IMR-90 (cell line): Measurements from ENCODE around the gene PLPP3. TPM values are rescaled to one million over a fixed set of nuclear protein-coding genes. Genes with fewer than 3 reads are reported as not detected.

Experiments used
- ATAC-seq: fragments of 200-7000 bp; cut with Tn5 transposase; 2 replicates; pipeline ENCODE4 v1.9.1; 2020; ENCODE audit warnings: low read depth, mild to moderate bottlenecking, moderate library complexity
- BruUV-seq: library from RNA; stranded (reverse); fragments of 400-500 nt; replicated peaks from 2 replicates; lab custom pipeline; 2021; lab: Mats Ljungman, UMichigan
- CTCF ChIA-PET: fragments of 300-600 bp; formaldehyde crosslinking; extraction: SDS; loops from one replicate; lab custom pipeline; 2021; ENCODE audit warnings: antibody characterized with exemption; lab: Yijun Ruan, JAX
- POLR2A ChIA-PET: fragments of 300-600 bp; sonication (Branson Sonifier 250); formaldehyde crosslinking; loops from one replicate; lab custom pipeline; 2022; ENCODE audit warnings: antibody characterized with exemption; ENCODE audit not compliant: unreplicated experiment; lab: Charles Lee
- DNase-seq: peaks from one replicate; pipeline ENCODE4 v3.0.0; 2013
- H2AFZ ChIP-seq: replicated peaks from 2 replicates; pipeline ENCODE3; 2013; ENCODE audit warnings: low read length, mild to moderate bottlenecking; ENCODE audit not compliant: poor library complexity
- H2AK5ac ChIP-seq: 2 replicates; pipeline ENCODE4 v1.6.1; 2013; ENCODE audit warnings: low read depth, low read length, inconsistent platforms
- H2AK9ac ChIP-seq: replicated peaks from 2 replicates; pipeline ENCODE3; 2013; ENCODE audit warnings: mild to moderate bottlenecking, low read depth, low read length, moderate library complexity; ENCODE audit not compliant: poor library complexity
- H2BK120ac ChIP-seq: 2 replicates; pipeline ENCODE4 v1.6.1; 2013; ENCODE audit warnings: low read depth, low read length, inconsistent platforms
- H2BK15ac ChIP-seq: 3 replicates; pipeline ENCODE4 v1.6.1; 2013; ENCODE audit warnings: low read depth, low read length, inconsistent platforms
- H2BK20ac ChIP-seq: 2 replicates; pipeline ENCODE4 v1.6.1; 2013; ENCODE audit warnings: low read depth, mild to moderate bottlenecking, inconsistent platforms, low read length, moderate library complexity
- H2BK5ac ChIP-seq: 2 replicates; pipeline ENCODE4 v1.6.1; 2013; ENCODE audit warnings: mild to moderate bottlenecking, low read depth, low read length, inconsistent platforms; ENCODE audit not compliant: poor library complexity, severe bottlenecking
- H3K14ac ChIP-seq: replicated peaks from 2 replicates; pipeline ENCODE4 v1.6.1; 2013; ENCODE audit warnings: low read depth, low read length, inconsistent platforms
- H3K18ac ChIP-seq: 2 replicates; pipeline ENCODE4 v1.6.1; 2013; ENCODE audit warnings: low read depth, low read length, control low read depth
- H3K23ac ChIP-seq: 2 replicates; pipeline ENCODE4 v1.6.1; 2013; ENCODE audit warnings: low read depth, low read length, inconsistent platforms
- H3K27ac ChIP-seq: 2 replicates; pipeline ENCODE4 v1.5.1; 2013; ENCODE audit warnings: mild to moderate bottlenecking, control low read depth, low read length; ENCODE audit not compliant: insufficient read depth
- H3K27me3 ChIP-seq: 2 replicates; pipeline ENCODE4 v1.6.1; 2013; ENCODE audit warnings: low read length; ENCODE audit not compliant: control insufficient read depth, insufficient read depth
- H3K36me3 ChIP-seq: 2 replicates; pipeline ENCODE4 v1.6.1; 2013; ENCODE audit warnings: low read length, mixed read lengths; ENCODE audit not compliant: control insufficient read depth, insufficient read depth
- H3K4ac ChIP-seq: 2 replicates; pipeline ENCODE4 v1.6.1; 2013; ENCODE audit warnings: low read depth, low read length, inconsistent platforms
- H3K4me1 ChIP-seq: 2 replicates; pipeline ENCODE4 v1.6.1; 2013; ENCODE audit warnings: low read length, mixed read lengths; ENCODE audit not compliant: control insufficient read depth, insufficient read depth
- H3K4me2 ChIP-seq: 2 replicates; pipeline ENCODE4 v1.6.1; 2013; ENCODE audit warnings: low read depth, mild to moderate bottlenecking, control low read depth, low read length, moderate library complexity
- H3K4me3 ChIP-seq: 2 replicates; pipeline ENCODE4 v1.5.1; 2013; ENCODE audit warnings: low read depth, mild to moderate bottlenecking, control low read depth, low read length, moderate library complexity; ENCODE audit not compliant: insufficient read depth
- H3K56ac ChIP-seq: 2 replicates; pipeline ENCODE4 v1.6.1; 2013; ENCODE audit warnings: low read length, inconsistent platforms; ENCODE audit not compliant: insufficient read depth; ENCODE audit errors: extremely low read depth
- H3K79me1 ChIP-seq, 2 experiments: 2 replicates each; pipeline ENCODE4 v1.6.1; 2013; ENCODE audit warnings: low read length in 2 of 2, inconsistent platforms in 1 of 2, low read depth in 1 of 2
- H3K9ac ChIP-seq: 2 replicates; pipeline ENCODE4 v1.6.1; 2013; ENCODE audit warnings: low read depth, low read length, control low read depth
- H3K9me1 ChIP-seq: 2 replicates; pipeline ENCODE4 v1.6.1; 2013; ENCODE audit warnings: low read length, inconsistent platforms; ENCODE audit not compliant: insufficient read depth
- H3K9me3 ChIP-seq: 2 replicates; pipeline ENCODE4 v1.6.1; 2013; ENCODE audit warnings: low read length; ENCODE audit not compliant: control insufficient read depth, insufficient read depth
- H4K20me1 ChIP-seq: 2 replicates; pipeline ENCODE4 v1.6.1; 2013; ENCODE audit warnings: low read length, inconsistent platforms; ENCODE audit not compliant: insufficient read depth
- H4K5ac ChIP-seq: 2 replicates; pipeline ENCODE4 v1.6.1; 2013; ENCODE audit warnings: mild to moderate bottlenecking, low read depth, low read length, control low read depth
- H4K8ac ChIP-seq, 2 experiments: 2 replicates each; pipeline ENCODE4 v1.6.1; 2013; ENCODE audit warnings: low read depth in 2 of 2, low read length in 2 of 2, control low read depth in 1 of 2, inconsistent platforms in 1 of 2
- H4K91ac ChIP-seq: 2 replicates; pipeline ENCODE4 v1.6.1; 2013; ENCODE audit warnings: low read depth, low read length, inconsistent platforms; ENCODE audit not compliant: insufficient read depth
- BHLHE40 ChIP-seq: fragments of 150-350 bp; IDR thresholded peaks from 2 replicates; pipeline ENCODE4 v1.6.1; 2016; ENCODE audit warnings: mild to moderate bottlenecking, low read depth, low read length
- CEBPB ChIP-seq: IDR thresholded peaks from 2 replicates; pipeline ENCODE4 v1.6.1; 2012; ENCODE audit warnings: low read depth, low read length, improper control_type of control experiment
- CHD1 ChIP-seq: IDR thresholded peaks from 2 replicates; pipeline ENCODE4 v1.6.1; 2012; ENCODE audit warnings: low read depth, low read length, improper control_type of control experiment
- FOS ChIP-seq: fragments of 150-350 bp; IDR thresholded peaks from 2 replicates; pipeline ENCODE4 v1.6.1; 2016; ENCODE audit warnings: low read depth, low read length
- MAFK ChIP-seq: IDR thresholded peaks from 2 replicates; pipeline ENCODE4 v1.6.1; 2012; ENCODE audit warnings: low read depth, low read length, improper control_type of control experiment
- MAZ ChIP-seq: IDR thresholded peaks from 2 replicates; pipeline ENCODE4 v1.6.1; 2012; ENCODE audit warnings: low read depth, mild to moderate bottlenecking, low read length, improper control_type of control experiment, moderate library complexity, borderline replicate concordance
- MXI1 ChIP-seq: IDR thresholded peaks from 2 replicates; pipeline ENCODE4 v1.6.1; 2012; ENCODE audit warnings: low read depth, mild to moderate bottlenecking, low read length, moderate library complexity, borderline replicate concordance
- NFE2L2 ChIP-seq: fragments of 150-350 bp; IDR thresholded peaks from 2 replicates; pipeline ENCODE4 v1.6.1; 2016; ENCODE audit warnings: low read depth, mild to moderate bottlenecking, low read length
- POLR2A ChIP-seq: IDR thresholded peaks from 2 replicates; pipeline ENCODE4 v1.6.1; 2012; ENCODE audit warnings: mild to moderate bottlenecking, low read depth, low read length
- RAD21 ChIP-seq: IDR thresholded peaks from 2 replicates; pipeline ENCODE4 v1.6.1; 2012; ENCODE audit warnings: low read length, improper control_type of control experiment
- SMC3 ChIP-seq: fragments of 150-350 bp; IDR thresholded peaks from 2 replicates; pipeline ENCODE4 v1.6.1; 2016; ENCODE audit warnings: low read depth, mild to moderate bottlenecking, antibody characterized with exemption, low read length, moderate library complexity
- WGBS, 2 experiments: methylation state at CpG; one replicate each; pipeline versions ENCODE4 v1.1.5 to v1.1.7; 2013; ENCODE audit warnings: missing lambda C conversion rate in 2 of 2; ENCODE audit not compliant: insufficient read length in 1 of 2; ENCODE audit errors: extremely low coverage in 2 of 2; 5-methylcytosine and 5-hydroxymethylcytosine counted together
- dilution Hi-C: fragments of 300-500 bp; cut with HindIII; formaldehyde crosslinking; loops from one replicate; pipeline ENCODE4 v1.14.3; 2018; ENCODE audit warnings: low sequenced_read_pairs; ENCODE audit not compliant: unreplicated experiment
- in situ Hi-C: fragments of 300-500 bp; cut with MboI; formaldehyde crosslinking; loops from 3 replicates; pipeline ENCODE4 v1.14.3; 2019; ENCODE audit warnings: low sequenced_read_pairs, inconsistent platforms, mixed read lengths
- intact Hi-C: fragments of 100-400 bp; cut with micrococcal nuclease; formaldehyde crosslinking; loops from 2 replicates; pipeline ENCODE4 v1.10.0; 2022
- polyA plus RNA-seq, 3 experiments: library from polyadenylated mRNA; depleted of rRNA; stranded (reverse); fragments of >200 nt; gene quantifications; 2 replicates each; pipeline ENCODE4 v1.2.3, GENCODE V29; 2012; ENCODE audit warnings: low replicate concordance in 1 of 3
- total RNA-seq: library from RNA; depleted of rRNA; stranded (reverse); fragments of >200 nt; gene quantifications from 2 replicates; pipeline ENCODE4 v1.2.3, GENCODE V29; 2012
- TF ChIP-seq, protein P1 (sequence below): fragments of 150-350 bp; IDR thresholded peaks from 2 replicates; pipeline ENCODE4 v1.6.1; 2016; ENCODE audit warnings: low read depth, mild to moderate bottlenecking, low read length, moderate library complexity, borderline replicate concordance
- TF ChIP-seq, protein P2 (sequence below): conservative IDR thresholded peaks from 2 replicates; pipeline ENCODE4 v1.5.1; 2012; ENCODE audit warnings: mild to moderate bottlenecking, low read depth, low read length, improper control_type of control experiment
- TF ChIP-seq, protein P3 (sequence below): fragments of 150-350 bp; IDR thresholded peaks from 2 replicates; pipeline ENCODE4 v1.6.1; 2017; ENCODE audit warnings: mild to moderate bottlenecking, antibody characterized with exemption, low read length, low read depth

Gene PLPP3
- total and polyA plus RNA-seq, 2 of the 4 experiments (the other 2 are of a cell fraction) = 49.9 to 56.6 TPM

DNA sequence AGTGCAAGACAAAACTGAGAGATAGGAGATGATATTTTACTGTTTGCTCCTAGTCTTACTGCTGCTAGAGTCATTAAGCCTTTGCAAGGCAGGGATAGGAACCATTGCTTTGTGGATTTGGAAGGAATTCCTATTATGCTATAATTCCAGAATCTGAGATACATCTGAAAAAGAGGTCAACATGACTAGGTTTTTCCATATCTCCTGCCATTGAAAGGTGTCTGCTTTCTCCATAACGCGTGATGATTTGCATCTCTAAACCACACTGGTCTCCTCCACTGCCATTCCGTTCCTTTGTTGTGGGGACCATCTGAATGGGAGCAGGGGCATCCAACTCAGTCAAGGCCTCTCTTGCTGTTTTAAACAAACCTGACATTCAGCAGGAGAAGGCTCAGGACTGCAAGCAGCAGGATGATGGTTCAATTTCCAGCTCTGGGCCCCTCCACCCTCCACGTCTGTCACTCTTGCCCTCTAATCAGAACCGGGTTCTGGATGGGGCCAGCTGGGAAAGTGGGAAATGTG is 45.2 kb downstream of the PLPP3 start:
- H3K9me1 ChIP-seq = peaks cover 26% of the 10 kb centered on the region
- dilution Hi-C loops = no loop called here
- no peak overlapping the region for H3K14ac ChIP-seq
- no peak for DNase-seq
- H3K9ac ChIP-seq = no peak overlapping the region
- H3K9me3 ChIP-seq = no peaks in the 10 kb centered on the region
- no peak overlapping the region for H2AK9ac ChIP-seq
- intact Hi-C loops = no loop called here
- H4K20me1 ChIP-seq = peaks cover 86% of the 10 kb centered on the region
- no peak overlapping the region for H4K8ac ChIP-seq
- H4K5ac ChIP-seq = no peak overlapping the region
- in situ Hi-C loops = no loop called here
- BruUV-seq = no TSS peak
- ChIA-PET CTCF (no interaction called here), POLR2A (no interaction called here)
- no peaks in the 10 kb centered on the region for H3K27me3 ChIP-seq
- H3K4me3 ChIP-seq = no peak overlapping the region
- no peak for TF ChIP-seq SMC3
- no peak for TF ChIP-seq MXI1
- no peak for TF ChIP-seq FOS
- TF ChIP-seq, protein P1, sequence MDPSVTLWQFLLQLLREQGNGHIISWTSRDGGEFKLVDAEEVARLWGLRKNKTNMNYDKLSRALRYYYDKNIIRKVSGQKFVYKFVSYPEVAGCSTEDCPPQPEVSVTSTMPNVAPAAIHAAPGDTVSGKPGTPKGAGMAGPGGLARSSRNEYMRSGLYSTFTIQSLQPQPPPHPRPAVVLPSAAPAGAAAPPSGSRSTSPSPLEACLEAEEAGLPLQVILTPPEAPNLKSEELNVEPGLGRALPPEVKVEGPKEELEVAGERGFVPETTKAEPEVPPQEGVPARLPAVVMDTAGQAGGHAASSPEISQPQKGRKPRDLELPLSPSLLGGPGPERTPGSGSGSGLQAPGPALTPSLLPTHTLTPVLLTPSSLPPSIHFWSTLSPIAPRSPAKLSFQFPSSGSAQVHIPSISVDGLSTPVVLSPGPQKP = no peak
- no peak for TF ChIP-seq BHLHE40
- no peak for TF ChIP-seq MAFK
- TF ChIP-seq RAD21 = no peak
- TF ChIP-seq, protein P2, sequence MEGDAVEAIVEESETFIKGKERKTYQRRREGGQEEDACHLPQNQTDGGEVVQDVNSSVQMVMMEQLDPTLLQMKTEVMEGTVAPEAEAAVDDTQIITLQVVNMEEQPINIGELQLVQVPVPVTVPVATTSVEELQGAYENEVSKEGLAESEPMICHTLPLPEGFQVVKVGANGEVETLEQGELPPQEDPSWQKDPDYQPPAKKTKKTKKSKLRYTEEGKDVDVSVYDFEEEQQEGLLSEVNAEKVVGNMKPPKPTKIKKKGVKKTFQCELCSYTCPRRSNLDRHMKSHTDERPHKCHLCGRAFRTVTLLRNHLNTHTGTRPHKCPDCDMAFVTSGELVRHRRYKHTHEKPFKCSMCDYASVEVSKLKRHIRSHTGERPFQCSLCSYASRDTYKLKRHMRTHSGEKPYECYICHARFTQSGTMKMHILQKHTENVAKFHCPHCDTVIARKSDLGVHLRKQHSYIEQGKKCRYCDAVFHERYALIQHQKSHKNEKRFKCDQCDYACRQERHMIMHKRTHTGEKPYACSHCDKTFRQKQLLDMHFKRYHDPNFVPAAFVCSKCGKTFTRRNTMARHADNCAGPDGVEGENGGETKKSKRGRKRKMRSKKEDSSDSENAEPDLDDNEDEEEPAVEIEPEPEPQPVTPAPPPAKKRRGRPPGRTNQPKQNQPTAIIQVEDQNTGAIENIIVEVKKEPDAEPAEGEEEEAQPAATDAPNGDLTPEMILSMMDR = no peak
- no peak for TF ChIP-seq NFE2L2
- no peak for TF ChIP-seq CHD1
- no peak for TF ChIP-seq POLR2A
- TF ChIP-seq, protein P3, sequence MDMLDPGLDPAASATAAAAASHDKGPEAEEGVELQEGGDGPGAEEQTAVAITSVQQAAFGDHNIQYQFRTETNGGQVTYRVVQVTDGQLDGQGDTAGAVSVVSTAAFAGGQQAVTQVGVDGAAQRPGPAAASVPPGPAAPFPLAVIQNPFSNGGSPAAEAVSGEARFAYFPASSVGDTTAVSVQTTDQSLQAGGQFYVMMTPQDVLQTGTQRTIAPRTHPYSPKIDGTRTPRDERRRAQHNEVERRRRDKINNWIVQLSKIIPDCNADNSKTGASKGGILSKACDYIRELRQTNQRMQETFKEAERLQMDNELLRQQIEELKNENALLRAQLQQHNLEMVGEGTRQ = no peak
- no peak for TF ChIP-seq MAZ
- TF ChIP-seq CEBPB = no peak
- H3K4me1 ChIP-seq = peaks cover 6% of the 10 kb centered on the region; the same call in 1 of the 2 replicates
- H2BK5ac ChIP-seq = no peak overlapping the region
- no peak overlapping the region for H4K91ac ChIP-seq
- H3K4ac ChIP-seq = no peak overlapping the region
- no peak overlapping the region for H2AFZ ChIP-seq
- peaks cover 72% of the 10 kb centered on the region for H3K36me3 ChIP-seq
- no peak overlapping the region for H3K18ac ChIP-seq
- no peak for ATAC-seq
- no peak overlapping the region for H2BK15ac ChIP-seq
- H2AK5ac ChIP-seq = no peak overlapping the region
- H3K4me2 ChIP-seq = no peak overlapping the region
- H2BK20ac ChIP-seq = no peak overlapping the region
- 100% methylated on average over 3 of the region's 5 CpGs; no CpG with 5 or more reads in 1 of the 2 experiments for whole genome bisulfite sequencing, 2 experiments
- no peak overlapping the region for H3K27ac ChIP-seq
- H2BK120ac ChIP-seq = no peak overlapping the region
- H3K79me1 ChIP-seq = peaks cover 42 to 89% of the 10 kb centered on the region in 2 experiments
- no peak overlapping the region for H3K23ac ChIP-seq
- H3K56ac ChIP-seq = no peak overlapping the region
